ENCODE results near the gene PPP1R3G.
"Not testable (repeated sequence)": the region's sequence is repeated elsewhere in the genome, so short reads cannot be mapped to it uniquely, and the experiment has no call there.

The PPP1R3G gene

GRCh38 chr6:5084781-5085647, at the start of gene PPP1R3G:
Gene PPP1R3G, plus strand, starts transcription at chr6:5085341. Its CDS starts 145 bp downstream, at chr6:5085486.
- DNase-seq (ENCODE audit: low read depth, low spot score): no peak

- no peak for DNase-seq (ENCODE audit: low read depth, low spot score)
Observed at GRCh38 chr6:5036269-5036668, 48.9 kb upstream of the PPP1R3G start.

DNA sequence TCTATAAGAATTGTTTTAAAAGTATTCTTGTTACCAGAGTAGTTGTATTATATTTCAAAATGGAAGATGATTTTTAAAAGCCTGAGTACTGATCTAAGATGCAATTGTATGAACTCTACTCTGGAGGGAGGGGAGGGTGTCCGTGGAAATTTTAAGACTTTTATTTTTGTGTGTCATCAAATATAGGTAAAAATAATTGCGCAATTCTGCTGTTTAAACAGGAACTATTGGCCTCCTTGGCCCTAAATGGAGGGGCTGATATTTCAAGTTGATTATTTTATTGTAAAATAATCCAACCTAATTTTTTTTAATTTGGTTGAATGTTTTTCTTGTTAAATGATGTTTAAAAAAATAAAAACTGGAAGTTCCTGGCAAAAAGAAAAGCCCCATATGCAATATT, 43.2 kb upstream of the PPP1R3G start:
- no peak for DNase-seq (ENCODE audit: low read depth, low spot score)

GRCh38 chr6:5042436-5042835, 42.7 kb upstream of the PPP1R3G start:
- no peak for DNase-seq (ENCODE audit: low read depth, low spot score)

- no peak for DNase-seq (ENCODE audit: low read depth, low spot score)
Observed at GRCh38 chr6:5044866-5045265, 40.3 kb upstream of the PPP1R3G start.

GRCh38 chr6:5045416-5045815, 39.7 kb upstream of the PPP1R3G start:
- DNase-seq (ENCODE audit: low read depth, low spot score): no peak

DNA sequence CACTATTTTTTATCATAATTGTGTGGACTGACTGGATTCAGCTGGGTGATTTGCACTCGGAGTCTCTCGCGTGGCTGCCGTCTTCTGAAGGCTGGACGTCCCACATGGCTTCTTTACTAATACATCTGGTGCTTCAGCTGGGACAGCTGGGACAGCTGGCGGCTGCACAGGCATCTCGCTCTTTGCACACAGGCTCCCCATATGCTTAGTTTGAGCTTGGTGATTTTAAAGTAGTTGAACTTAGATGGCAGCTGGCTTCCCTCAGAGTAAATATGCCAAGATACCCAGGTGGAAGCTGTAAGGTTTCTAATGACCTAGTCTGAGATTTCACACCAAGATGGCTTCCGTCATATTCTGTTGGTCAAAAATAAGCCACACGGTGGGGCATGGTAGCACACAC, 38.7 kb upstream of the PPP1R3G start:
- no peak for DNase-seq (ENCODE audit: low read depth, low spot score)

DNA sequence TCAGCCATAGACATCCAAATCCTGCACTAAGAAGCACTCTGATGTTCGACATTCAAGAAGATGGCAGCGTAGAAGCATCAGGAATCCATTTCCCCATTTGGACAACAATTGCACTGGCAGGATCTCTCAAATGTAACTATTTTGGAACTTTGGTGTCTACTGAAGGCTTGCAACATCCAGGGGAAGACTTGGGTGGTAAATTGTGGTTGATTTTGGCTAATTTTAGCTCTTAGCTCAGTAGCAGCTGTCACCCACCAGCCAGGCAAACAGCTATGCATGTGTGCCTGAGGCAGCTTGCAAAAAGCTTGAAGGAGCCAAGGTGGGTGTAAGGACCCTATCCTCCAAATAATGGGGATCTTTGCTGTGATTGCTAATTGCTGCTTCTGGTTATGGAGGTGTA, 35.1 kb upstream of the PPP1R3G start:
- no peak for DNase-seq (ENCODE audit: low read depth, low spot score)

DNA sequence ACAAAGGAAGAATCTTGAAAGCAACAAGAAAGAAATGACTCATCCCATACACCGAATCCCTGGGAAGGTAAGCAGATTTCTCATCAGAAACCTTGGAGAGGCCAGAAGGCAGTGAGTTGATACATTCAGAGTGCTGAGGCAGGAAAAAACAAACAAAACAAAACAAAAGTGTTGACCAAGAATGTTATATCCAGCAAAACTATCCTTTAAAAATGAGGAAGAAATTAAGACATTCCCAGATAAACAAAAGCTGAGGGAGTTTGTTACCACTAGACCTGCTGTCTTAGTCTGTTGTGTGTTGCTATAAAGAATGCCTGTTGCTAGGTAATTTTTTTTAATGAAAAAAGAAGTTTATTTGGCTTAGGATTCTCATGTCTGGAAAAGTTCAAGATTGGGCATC, 33.7 kb upstream of the PPP1R3G start:
- DNase-seq (ENCODE audit: low read depth, low spot score): no peak

GRCh38 chr6:5053038-5053437, 32.1 kb upstream of the PPP1R3G start:
- DNase-seq (ENCODE audit: low read depth, low spot score): no peak

DNA sequence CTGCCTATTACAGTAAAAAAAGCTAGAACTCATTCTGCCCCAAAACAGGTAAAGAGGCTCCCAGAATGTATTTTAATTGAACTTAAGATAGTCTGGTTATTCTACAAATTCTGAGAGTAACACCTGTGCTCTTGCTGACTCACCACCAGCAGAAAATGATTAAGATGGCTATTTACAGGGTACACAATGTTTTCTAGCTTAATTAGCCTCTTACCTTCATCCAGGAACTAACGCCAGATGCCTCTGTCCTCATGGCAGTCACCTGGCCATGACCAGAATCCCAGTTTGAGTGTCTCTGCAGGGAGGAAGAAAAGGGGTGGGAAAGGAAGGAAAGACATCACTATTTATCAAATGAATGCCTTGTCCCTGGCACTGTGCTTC, 31.3 kb upstream of the PPP1R3G start:
- DNase-seq (ENCODE audit: low read depth, low spot score): no peak

DNA sequence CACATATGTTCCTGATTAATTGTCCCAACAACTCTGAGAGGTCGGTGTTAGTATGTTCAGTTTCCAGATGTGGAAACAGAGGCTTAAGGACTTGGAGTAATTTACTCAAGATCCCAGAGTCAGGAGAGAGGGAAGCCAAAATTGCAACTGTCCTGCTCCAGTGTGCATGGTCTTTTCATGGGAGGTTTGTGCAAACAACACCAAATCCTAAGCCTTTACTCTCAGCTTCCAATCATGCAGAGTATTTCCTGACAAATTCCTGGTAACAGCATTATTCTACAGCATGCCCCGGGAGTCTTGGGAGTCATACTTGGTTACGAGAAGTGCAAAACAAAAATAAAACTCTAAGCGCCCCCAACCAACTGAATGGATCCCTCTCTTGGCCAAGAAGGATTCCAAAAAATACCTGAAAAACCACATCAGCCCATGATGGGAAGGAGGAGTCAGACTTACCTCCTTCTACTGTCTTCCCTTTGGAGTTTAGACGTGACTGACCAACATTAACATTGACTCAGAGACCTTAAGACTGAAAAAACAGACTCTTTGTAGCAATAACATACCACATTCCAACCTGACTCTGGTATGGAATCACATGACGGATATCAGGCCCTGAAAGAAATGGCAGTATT, 30.8 kb upstream of the PPP1R3G start:
- peak; percentile 23 for DNase-seq (ENCODE audit: low read depth, low spot score)

- no peak for DNase-seq (ENCODE audit: low read depth, low spot score)
Observed at GRCh38 chr6:5055118-5055517, 30.0 kb upstream of the PPP1R3G start.

GRCh38 chr6:5058254-5058653, 26.9 kb upstream of the PPP1R3G start:
- no peak for DNase-seq (ENCODE audit: low read depth, low spot score)

DNA sequence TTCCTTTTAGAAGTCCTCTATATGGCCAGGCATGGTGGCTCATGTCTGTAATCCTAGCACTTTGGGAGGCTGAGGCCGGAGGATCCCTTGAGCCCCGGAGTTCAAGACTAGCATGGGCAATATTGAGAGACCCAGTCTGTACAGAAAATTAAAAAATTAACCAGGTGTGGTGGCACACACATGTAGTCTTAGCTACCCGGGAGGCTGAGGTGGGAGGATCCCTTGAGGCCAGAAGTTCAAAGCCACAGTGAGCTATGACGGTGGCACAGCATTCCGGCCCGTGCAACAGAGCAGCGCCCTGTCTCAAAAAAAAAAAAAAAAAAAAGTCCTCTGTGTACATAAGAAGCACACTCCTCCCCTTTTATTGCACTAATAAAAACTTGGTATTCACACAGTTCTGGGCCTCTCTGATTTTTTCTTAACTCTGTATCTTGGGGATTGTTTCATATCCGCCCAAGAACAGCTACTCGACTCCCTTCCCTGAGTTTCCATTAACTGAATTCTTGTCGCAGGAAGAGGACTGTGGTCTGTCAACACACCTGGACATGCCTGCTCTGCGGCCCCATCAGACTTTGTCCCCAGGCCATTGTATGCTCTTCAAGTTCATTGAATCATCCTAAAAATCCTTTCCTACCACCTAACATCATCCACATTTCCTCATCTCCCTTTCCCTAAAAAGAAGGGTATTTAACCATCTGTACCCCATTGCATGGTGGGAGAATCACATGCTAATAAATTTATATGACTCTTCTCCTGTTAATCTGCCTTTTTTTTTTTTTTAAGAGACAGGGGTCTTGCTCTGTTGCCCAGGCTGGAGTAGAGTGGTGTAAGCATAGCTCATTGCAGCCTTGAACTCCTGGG, 25.9 kb upstream of the PPP1R3G start:
- no peak for DNase-seq (ENCODE audit: low read depth, low spot score)

GRCh38 chr6:5060439-5060838, 24.7 kb upstream of the PPP1R3G start:
- not testable (repeated sequence) for DNase-seq (ENCODE audit: low read depth, low spot score)

DNA sequence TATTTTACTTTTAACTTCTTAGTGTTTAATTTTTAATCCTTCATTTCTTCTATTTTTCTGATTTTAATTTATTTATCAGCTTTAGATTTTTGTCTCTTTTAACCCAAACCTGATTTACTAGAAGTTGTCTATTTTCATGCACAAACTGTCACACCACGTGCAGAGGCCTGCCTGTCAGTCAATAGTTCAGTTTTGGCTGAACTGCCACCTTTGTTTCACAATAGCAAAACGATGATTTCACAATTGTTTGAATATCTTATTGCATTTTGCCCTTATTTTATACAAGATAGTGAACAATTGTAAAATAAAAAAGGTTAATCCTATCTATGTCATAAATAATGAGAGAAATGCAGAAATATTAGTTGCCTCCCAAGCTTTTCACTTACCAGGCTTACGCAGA, 24.0 kb upstream of the PPP1R3G start:
- DNase-seq (ENCODE audit: low read depth, low spot score): no peak

- DNase-seq (ENCODE audit: low read depth, low spot score): no peak
Observed at GRCh38 chr6:5063617-5064016, 21.5 kb upstream of the PPP1R3G start.

- DNase-seq (ENCODE audit: low read depth, low spot score): no peak
Observed at GRCh38 chr6:5066456-5067093, 18.6 kb upstream of the PPP1R3G start.

DNA sequence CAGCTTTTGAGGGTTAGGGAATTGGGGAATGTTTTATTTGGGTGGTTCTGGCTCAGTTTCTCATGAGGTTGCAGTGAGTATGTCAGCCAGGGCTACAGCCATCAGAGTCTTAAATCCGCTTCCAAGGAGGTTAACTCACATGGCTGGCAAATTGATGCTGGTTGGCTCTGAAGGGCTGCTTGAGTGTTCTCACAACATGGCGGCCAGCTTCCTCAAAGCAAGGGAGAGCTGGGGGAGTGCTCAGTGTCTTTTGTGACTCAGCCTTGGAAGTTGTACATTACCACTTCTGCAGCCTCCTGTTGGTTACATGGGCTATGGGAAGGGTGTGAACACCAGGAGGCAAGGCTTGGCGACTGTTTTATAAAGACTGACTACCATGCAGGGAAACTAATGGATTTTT, 17.8 kb upstream of the PPP1R3G start:
- DNase-seq (ENCODE audit: low read depth, low spot score): no peak

GRCh38 chr6:5068153-5068751, 16.9 kb upstream of the PPP1R3G start:
- no peak for DNase-seq (ENCODE audit: low read depth, low spot score)

Data from smooth muscle cell of the brain vasculature (primary cell).